H1 (cell line): ENCODE results near the gene ARF3. TPM values are rescaled to one million over a fixed set of nuclear protein-coding genes. Genes with fewer than 3 reads are reported as not detected.
A peak's percentile ranks its signal among the peaks of the same experiment; 100 is the strongest.

Experiments used
- CTCF ChIA-PET: fragments of 300-600 bp; sonication (Branson Sonifier 250); formaldehyde crosslinking; loops from one replicate; lab custom pipeline; 2021; ENCODE audit not compliant: partially characterized antibody; lab: Charles Lee
- POLR2A ChIA-PET: fragments of 300-600 bp; sonication (Branson Sonifier 250); formaldehyde crosslinking; loops from one replicate; lab custom pipeline; 2021; ENCODE audit warnings: inconsistent platforms; ENCODE audit not compliant: partially characterized antibody; lab: Charles Lee
- DNase-seq, 2 experiments: peaks; one replicate each; pipeline versions ENCODE4 v3.0.0 to v3.0.0-alpha.2; 2010 to 2022; ENCODE audit warnings: low spot score in 2 of 2, low read depth in 1 of 2, mixed read lengths in 1 of 2
- FAIRE-seq: peaks from 2 replicates; lab custom pipeline; 2011; peaks lifted over from hg19 to GRCh38; lab: Jason Lieb, UNC
- H2AFZ ChIP-seq: 2 replicates; pipeline ENCODE4 v1.8.1; 2012; ENCODE audit warnings: low read length, inconsistent platforms
- H2AK5ac ChIP-seq: 2 replicates; pipeline ENCODE4 v1.6.1; 2013; ENCODE audit warnings: low read depth, low read length
- H2BK120ac ChIP-seq: replicated peaks from 2 replicates; pipeline ENCODE3; 2013; ENCODE audit warnings: low read depth, low read length, inconsistent platforms
- H2BK12ac ChIP-seq: 2 replicates; pipeline ENCODE4 v1.6.1; 2013; ENCODE audit warnings: low read depth, low read length
- H2BK15ac ChIP-seq: 2 replicates; pipeline ENCODE4 v1.6.1; 2013; ENCODE audit warnings: low read length
- H2BK20ac ChIP-seq: 2 replicates; pipeline ENCODE4 v1.6.1; 2013; ENCODE audit warnings: low read length
- H2BK5ac ChIP-seq: 2 replicates; pipeline ENCODE4 v1.6.1; 2013; ENCODE audit warnings: low read depth, low read length
- H3K14ac ChIP-seq: 2 replicates; pipeline ENCODE4 v1.6.1; 2013; ENCODE audit warnings: inconsistent platforms; ENCODE audit not compliant: insufficient read length
- H3K18ac ChIP-seq: 2 replicates; pipeline ENCODE4 v1.6.1; 2013; ENCODE audit warnings: low read length; ENCODE audit errors: extremely low read depth
- H3K23ac ChIP-seq: 2 replicates; pipeline ENCODE4 v1.6.1; 2013; ENCODE audit warnings: inconsistent platforms; ENCODE audit not compliant: insufficient read length
- H3K23me2 ChIP-seq: 2 replicates; pipeline ENCODE4 v1.6.1; 2013; ENCODE audit warnings: low read depth, low read length
- H3K27ac ChIP-seq: 2 replicates; pipeline ENCODE4 v1.6.1; 2011; ENCODE audit warnings: low read depth, low read length, inconsistent platforms
- H3K27me3 ChIP-seq, 4 experiments: replicated peaks in 1 of 4; 1 replicate in 1 of 4; 2 replicates in 3 of 4; pipeline versions ENCODE4 v1.6.1 to v1.8.1; 2011 to 2013; ENCODE audit warnings: low read length in 3 of 4, mild to moderate bottlenecking in 3 of 4, inconsistent platforms in 2 of 4, mixed read lengths in 2 of 4, moderate library complexity in 1 of 4; ENCODE audit not compliant: control insufficient read depth in 3 of 4, insufficient read depth in 3 of 4; ENCODE audit errors: extremely low read depth in 1 of 4
- H3K36me3 ChIP-seq, 4 experiments: 2 replicates each; pipeline versions ENCODE4 v1.6.1 to v1.8.1; 2011 to 2013; ENCODE audit warnings: mild to moderate bottlenecking in 4 of 4, low read length in 3 of 4, moderate library complexity in 2 of 4, control low read depth in 1 of 4, inconsistent platforms in 1 of 4; ENCODE audit not compliant: insufficient read depth in 4 of 4, control insufficient read depth in 2 of 4
- H3K4ac ChIP-seq: replicated peaks from 2 replicates; pipeline ENCODE3; 2013; ENCODE audit warnings: low read length, low read depth, mixed read lengths, inconsistent platforms; ENCODE audit not compliant: insufficient read length
- H3K4me1 ChIP-seq, 4 experiments: replicated peaks in 1 of 4; 1 replicate in 1 of 4; 2 replicates in 3 of 4; pipeline versions ENCODE4 v1.6.1 to v1.8.1; 2011 to 2013; ENCODE audit warnings: low read length in 3 of 4, inconsistent platforms in 2 of 4, mixed read lengths in 1 of 4; ENCODE audit not compliant: insufficient read depth in 4 of 4, control insufficient read depth in 3 of 4
- H3K4me2 ChIP-seq, 2 experiments: 2 replicates each; pipeline versions ENCODE4 v1.6.1 to v1.8.1; 2011 to 2013; ENCODE audit warnings: low read depth in 2 of 2, low read length in 2 of 2, control low read depth in 1 of 2, inconsistent platforms in 1 of 2, mild to moderate bottlenecking in 1 of 2; ENCODE audit not compliant: insufficient read depth in 1 of 2
- H3K4me3 ChIP-seq, 4 experiments: fragments of 200-600, 300-600 bp in 1 of 4; sonication (generic), shearing (Covaris generic), sonication (Bioruptor Twin) in 1 of 4; 2 replicates each; pipeline versions ENCODE4 v1.5.1 to v1.8.1; 2011 to 2016; ENCODE audit warnings: low read length in 4 of 4, low read depth in 3 of 4, control low read depth in 2 of 4, inconsistent platforms in 2 of 4, mild to moderate bottlenecking in 2 of 4, mixed read lengths in 1 of 4, moderate library complexity in 1 of 4; ENCODE audit not compliant: insufficient read depth in 2 of 4; ENCODE audit errors: extremely low read depth in 1 of 4
- H3K56ac ChIP-seq: replicated peaks from 2 replicates; pipeline ENCODE3; 2013; ENCODE audit warnings: low read depth, mild to moderate bottlenecking, mixed read lengths, low read length, inconsistent platforms; ENCODE audit not compliant: insufficient read length
- H3K79me1 ChIP-seq: 2 replicates; pipeline ENCODE4 v1.6.1; 2013; ENCODE audit warnings: low read depth, low read length, control low read depth
- H3K79me2 ChIP-seq, 2 experiments: 2 replicates each; pipeline versions ENCODE4 v1.6.1 to v1.8.1; 2012 to 2013; ENCODE audit warnings: low read length in 2 of 2, mild to moderate bottlenecking in 2 of 2, inconsistent platforms in 1 of 2; ENCODE audit not compliant: insufficient read depth in 2 of 2, control insufficient read depth in 1 of 2
- H3K9ac ChIP-seq, 4 experiments: replicated peaks in 1 of 4; 1 replicate in 1 of 4; 2 replicates in 3 of 4; pipeline versions ENCODE4 v1.6.1 to v1.8.1; 2011 to 2013; ENCODE audit warnings: low read depth in 3 of 4, low read length in 3 of 4, control low read depth in 2 of 4, mild to moderate bottlenecking in 2 of 4, moderate library complexity in 2 of 4, inconsistent platforms in 1 of 4; ENCODE audit errors: extremely low read depth in 1 of 4
- H3K9me3 ChIP-seq, 2 experiments: 2 replicates each; pipeline versions ENCODE4 v1.6.1 to v1.8.1; 2012 to 2013; ENCODE audit warnings: mild to moderate bottlenecking in 2 of 2, moderate library complexity in 2 of 2, control low read depth in 1 of 2, inconsistent platforms in 1 of 2, low read depth in 1 of 2, low read length in 1 of 2, mixed read lengths in 1 of 2; ENCODE audit not compliant: insufficient read depth in 2 of 2
- H4K20me1 ChIP-seq, 2 experiments: replicated peaks in 1 of 2; 2 replicates each; pipeline versions ENCODE3 to v1.8.1; 2011 to 2013; ENCODE audit warnings: inconsistent platforms in 2 of 2, low read length in 2 of 2, mild to moderate bottlenecking in 1 of 2; ENCODE audit not compliant: insufficient read depth in 2 of 2, control insufficient read depth in 1 of 2
- H4K5ac ChIP-seq: 2 replicates; pipeline ENCODE4 v1.6.1; 2013; ENCODE audit warnings: low read length, low read depth, mixed read lengths, inconsistent platforms; ENCODE audit not compliant: insufficient read length
- H4K8ac ChIP-seq: 2 replicates; pipeline ENCODE4 v1.8.0; 2013; ENCODE audit warnings: mild to moderate bottlenecking, moderate library complexity, low read length, inconsistent platforms; ENCODE audit not compliant: insufficient read depth; ENCODE audit errors: extremely low read depth
- H4K91ac ChIP-seq: replicated peaks from 2 replicates; pipeline ENCODE3; 2013; ENCODE audit warnings: low read length, mixed read lengths, inconsistent platforms; ENCODE audit not compliant: insufficient read length
- CTBP2 ChIP-seq: IDR thresholded peaks from 2 replicates; pipeline ENCODE4 v1.7.0; 2011; ENCODE audit warnings: borderline replicate concordance, mild to moderate bottlenecking, moderate library complexity, mixed read lengths, low read length; ENCODE audit not compliant: insufficient read depth, insufficient read length
- KDM4A ChIP-seq: IDR thresholded peaks from one replicate; pipeline ENCODE4 v1.7.1; 2012; ENCODE audit warnings: low read depth, mild to moderate bottlenecking, moderate library complexity, low read length, inconsistent platforms; ENCODE audit not compliant: severe bottlenecking
- KDM5A ChIP-seq: fragments of 200-600 bp; IDR thresholded peaks from 2 replicates; pipeline ENCODE4 v1.7.1; 2012; ENCODE audit warnings: mild to moderate bottlenecking, low read length, inconsistent platforms, mixed read lengths
- SAP30 ChIP-seq: fragments of 300-600 bp; sonication (generic); IDR thresholded peaks from 2 replicates; pipeline ENCODE4 v1.7.1; 2012; ENCODE audit warnings: low read length, moderate library complexity, mild to moderate bottlenecking, inconsistent platforms; ENCODE audit not compliant: insufficient read depth, insufficient replicate concordance
- SIN3A ChIP-seq, 2 experiments: IDR thresholded peaks in 1 of 2; conservative IDR thresholded peaks in 1 of 2; 2 replicates each; pipeline ENCODE4 v1.6.1; 2011 to 2012; ENCODE audit warnings: low read length in 2 of 2, improper control_type of control experiment in 1 of 2, low read depth in 1 of 2, mild to moderate bottlenecking in 1 of 2
- TAF1 ChIP-seq: IDR thresholded peaks from 2 replicates; pipeline ENCODE4 v1.6.1; 2011; ENCODE audit warnings: mild to moderate bottlenecking, low read depth, low read length
- WGBS, 2 experiments: shearing (Covaris generic) in 1 of 2; methylation state at CpG; one replicate each; pipeline versions ENCODE4 v1.1.6 to v1.1.7; 2013 to 2015; ENCODE audit warnings: low lambda C conversion rate in 2 of 2, mixed read lengths in 2 of 2, inconsistent platforms in 1 of 2, low coverage in 1 of 2, missing lambda C conversion rate in 1 of 2; ENCODE audit not compliant: insufficient replicate concordance in 2 of 2, insufficient coverage in 1 of 2, insufficient read length in 1 of 2; ENCODE audit errors: extremely low coverage in 1 of 2, missing lambda C conversion rate in 1 of 2; 5-methylcytosine and 5-hydroxymethylcytosine counted together
- polyA plus RNA-seq, 7 experiments: library from polyadenylated mRNA; depleted of rRNA in 3 of 7; stranded (reverse) in 5 of 7; unstranded in 2 of 7; fragments of >200 nt in 5 of 7; fragments of 200-250 nt in 2 of 7; gene quantifications; 1 replicate in 5 of 7; 2 replicates in 1 of 7; 4 replicates in 1 of 7; pipeline versions ENCODE4 v1.2.1 to v1.2.3, GENCODE V29; 2011 to 2013; ENCODE audit warnings: missing spikeins in 2 of 7, mixed read lengths in 2 of 7
- total RNA-seq: library from RNA; stranded (reverse); fragmentation: NEBNext Ultra II Directional; extraction: Animal tissue kit (Norgen Biotek cat#: 25700); gene quantifications from 2 replicates; pipeline ENCODE4 v1.2.1, GENCODE V29; 2021
- TF ChIP-seq, protein P1 (sequence below): IDR thresholded peaks from 2 replicates; pipeline ENCODE4 v1.6.1; 2012; ENCODE audit warnings: inconsistent platforms

ARF3 gene
- total and polyA plus RNA-seq, 2 of the 8 experiments (the other 6 are each of a cell fraction or from before 2014, with no cell fraction given): 231 to 250 TPM

- H2AFZ ChIP-seq: no peak within 1 kb of the TSS
- 0 out of 4 replicates have a peak, but pooled peaks cover 0 to 2% of the 10 kb centered on the region in 2 experiments for H3K9me3 ChIP-seq
- H2BK20ac ChIP-seq: no peak within 1 kb of the TSS
- H3K4ac ChIP-seq: no peak within 1 kb of the TSS
- no peak within 1 kb of the TSS for H2BK15ac ChIP-seq
- H3K79me1 ChIP-seq: no peaks in the 10 kb centered on the region
- H3K56ac ChIP-seq: no peak within 1 kb of the TSS
- no peak within 1 kb of the TSS; a peak in 1 of 7 replicates for H3K9ac ChIP-seq
- H2AK5ac ChIP-seq: no peak within 1 kb of the TSS
- DNase-seq (peak in 1 of 2 experiments; percentile 72), FAIRE-seq (no peak)
- H4K20me1 ChIP-seq: peaks cover 0 to 5% of the 10 kb centered on the region in 2 experiments
- H3K23ac ChIP-seq: no peak within 1 kb of the TSS
- TF ChIP-seq, protein P1, sequence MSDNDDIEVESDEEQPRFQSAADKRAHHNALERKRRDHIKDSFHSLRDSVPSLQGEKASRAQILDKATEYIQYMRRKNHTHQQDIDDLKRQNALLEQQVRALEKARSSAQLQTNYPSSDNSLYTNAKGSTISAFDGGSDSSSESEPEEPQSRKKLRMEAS: peak; percentile 58; the same call in 1 of the 2 replicates
- TF ChIP-seq TAF1 (no peak), KDM4A (peak; percentile 20), SIN3A (conservative IDR thresholded peaks at IDR 0.05 in 1 of 2, IDR thresholded peaks at IDR 0.05 in 1 of 2; ENCODE audit: low read depth in 1 of 2, low read length in 2 of 2) (peak in 1 of 2 experiments; percentile 40; a peak in 1 of 4 replicates), KDM5A (no peak), CTBP2 (no peak), SAP30 (peak; percentile 47)
- no peaks in the 10 kb centered on the region for H3K79me2 ChIP-seq
- H3K18ac ChIP-seq: no peak within 1 kb of the TSS
- H2BK12ac ChIP-seq: peak within 1 kb of the TSS; percentile 39; the same call in 1 of the 2 replicates
- no peak within 1 kb of the TSS for H2BK5ac ChIP-seq
- H4K8ac ChIP-seq: peak within 1 kb of the TSS; percentile 40
- peak within 1 kb of the TSS; percentile 57 to 87 for H3K4me2 ChIP-seq
- peaks cover 8 to 26% (median 14%) of the 10 kb centered on the region in 4 experiments for H3K4me1 ChIP-seq
- peaks cover 43 to 62% (median 59%) of the 10 kb centered on the region in 4 experiments for H3K27me3 ChIP-seq
- peak within 1 kb of the TSS; percentile 17 for H4K91ac ChIP-seq
- H3K4me3 ChIP-seq: peak within 1 kb of the TSS; percentile 43 to 68 (median 56)
- ChIA-PET CTCF (interaction anchor here (1.0 to 31.7 kb wide), 8 partner anchors 13 to 95 kb away, joined by 3 to 1336 read pairs (median 8); partner anchors contain the start of genes ARF3, PRKAG1, WNT1 and WNT10B), POLR2A (interaction anchor here (0.6 to 5.0 kb wide), 10 partner anchors 9 to 271 kb away, joined by 3 to 24 read pairs (median 7); partner anchors contain the start of genes ARF3, PRKAG1 and TUBA1B)
- H3K23me2 ChIP-seq: peaks cover 21% of the 10 kb centered on the region; the same call in 1 of the 2 replicates
- H3K14ac ChIP-seq: no peak within 1 kb of the TSS
- H3K36me3 ChIP-seq: no peaks in the 10 kb centered on the region; a peak in 1 of 8 replicates
- 3% methylated on average over 29 of the region's 30 CpGs; no CpG with 5 or more reads in 1 of the 2 experiments for WGBS, 2 experiments
- no peak within 1 kb of the TSS for H3K27ac ChIP-seq
- no peak within 1 kb of the TSS for H4K5ac ChIP-seq
- H2BK120ac ChIP-seq: no peak within 1 kb of the TSS
Observed at GRCh38 chr12:48999371-49000131, 42.3 kb upstream of the ARF3 start, which contains the start of gene DDN. Gene DDN, minus strand, starts transcription at chr12:48999375. Its CDS starts 88 bp downstream, at chr12:48999287.
